ENCODE measurements around the gene PLS3. TPM values are rescaled to one million over a fixed set of nuclear protein-coding genes. Genes with fewer than 3 reads are reported as not detected.

PLS3 gene
- total RNA-seq, 4 donors from 2014 or later, result 4.5 to 160 (median 21.9) TPM

GRCh38 chrX:115665122-115665521 is 104.1 kb downstream of the PLS3 start:
- Histone ChIP-seq H3K27ac (no peak overlapping the region), H3K4me1 (no peaks in the 10 kb centered on the region), H3K27me3 (no peaks in the 10 kb centered on the region), H3K36me3 (no peaks in the 10 kb centered on the region), H3K9me3 (no peaks in the 10 kb centered on the region), H3K4me3 (no peak overlapping the region)
- TF ChIP-seq EP300 (IDR thresholded peaks at IDR 0.05; ENCODE audit: low read depth) (no peak), POLR2AphosphoS5 (IDR thresholded peaks at IDR 0.05) (no peak), POLR2A (IDR thresholded peaks at IDR 0.05) (no peak), CTCF (IDR thresholded peaks at IDR 0.05) (no peak)
- no peak for DNase-seq
- intact Hi-C loops (cut with DNase I; ENCODE audit: low total_unique reads), result no loop called here
- in situ Hi-C loops (cut with MboI; ENCODE audit: low pct_ligation_motif_present in 1 of 4, low pct_unique_long_range_greater_than_20kb in 1 of 4, low sequenced_read_pairs in 3 of 4), result no loop called here
- WGBS, 2 donors (ENCODE audit: low coverage in 1 of 2), result 85% methylated on average over 9 of the region's 9 CpGs; no CpG with 5 or more reads in 1 of the 2 donors

GRCh38 chrX:115679460-115679859 is 118.5 kb downstream of the PLS3 start:
- no peak for DNase-seq
- TF ChIP-seq POLR2A (IDR thresholded peaks at IDR 0.05) (no peak), EP300 (IDR thresholded peaks at IDR 0.05; ENCODE audit: low read depth) (no peak), CTCF (IDR thresholded peaks at IDR 0.05) (no peak), POLR2AphosphoS5 (IDR thresholded peaks at IDR 0.05) (no peak)
- Histone ChIP-seq H3K27me3 (no peaks in the 10 kb centered on the region), H3K9me3 (no peaks in the 10 kb centered on the region), H3K4me1 (no peaks in the 10 kb centered on the region), H3K27ac (no peak overlapping the region), H3K36me3 (no peaks in the 10 kb centered on the region), H3K4me3 (no peak overlapping the region)
- in situ Hi-C loops (cut with MboI; ENCODE audit: low pct_ligation_motif_present in 1 of 4, low pct_unique_long_range_greater_than_20kb in 1 of 4, low sequenced_read_pairs in 3 of 4) (no loop called here), intact Hi-C loops (cut with DNase I; ENCODE audit: low total_unique reads) (no loop called here)
- WGBS, 2 donors (ENCODE audit: low coverage in 1 of 2), result 14 to 34% methylated on average over 3 to 7 of the region's 7 CpGs

GRCh38 chrX:115687595-115687994 is 126.6 kb downstream of the PLS3 start:
- no peak for DNase-seq
- Histone ChIP-seq H3K4me3 (no peak overlapping the region), H3K36me3 (no peaks in the 10 kb centered on the region), H3K27ac (no peak overlapping the region), H3K9me3 (no peaks in the 10 kb centered on the region), H3K4me1 (no peaks in the 10 kb centered on the region), H3K27me3 (no peaks in the 10 kb centered on the region)
- 75 to 100% methylated on average over 3 to 4 of the region's 4 CpGs for WGBS, 2 donors (ENCODE audit: low coverage in 1 of 2)
- in situ Hi-C loops (cut with MboI; ENCODE audit: low pct_ligation_motif_present in 1 of 4, low pct_unique_long_range_greater_than_20kb in 1 of 4, low sequenced_read_pairs in 3 of 4) (no loop called here), intact Hi-C loops (cut with DNase I; ENCODE audit: low total_unique reads) (no loop called here)
- no peak for TF ChIP-seq POLR2AphosphoS5 (IDR thresholded peaks at IDR 0.05)

GRCh38 chrX:115689931-115690330 is 129.0 kb downstream of the PLS3 start:
- no peaks in the 10 kb centered on the region for H3K27me3 ChIP-seq
- WGBS, 2 donors (ENCODE audit: low coverage in 1 of 2), result 54 to 61% methylated on average over 4 of the region's 4 CpGs
- intact Hi-C loops (cut with DNase I; ENCODE audit: low total_unique reads) (no loop called here), in situ Hi-C loops (cut with MboI; ENCODE audit: low pct_ligation_motif_present in 1 of 4, low pct_unique_long_range_greater_than_20kb in 1 of 4, low sequenced_read_pairs in 3 of 4) (no loop called here)
- peak overlapping the region in 2 of 4 donors; percentile 24 to 31 for H3K27ac ChIP-seq
- no peaks in the 10 kb centered on the region for H3K36me3 ChIP-seq
- H3K4me1 ChIP-seq, result no peaks in the 10 kb centered on the region
- H3K9me3 ChIP-seq, result no peaks in the 10 kb centered on the region
- no peak overlapping the region for H3K4me3 ChIP-seq
- no peak for DNase-seq
- no peak for TF ChIP-seq POLR2AphosphoS5 (IDR thresholded peaks at IDR 0.05)

GRCh38 chrX:115690511-115691216 is 129.7 kb downstream of the PLS3 start:
- peak; percentile 35 for DNase-seq
- intact Hi-C loops (cut with DNase I; ENCODE audit: low total_unique reads) (no loop called here), in situ Hi-C loops (cut with MboI; ENCODE audit: low pct_ligation_motif_present in 1 of 4, low pct_unique_long_range_greater_than_20kb in 1 of 4, low sequenced_read_pairs in 3 of 4) (no loop called here)
- H3K4me1 ChIP-seq, result no peaks in the 10 kb centered on the region
- H3K27ac ChIP-seq, result peak overlapping the region in 2 of 4 donors; percentile 24 to 31
- TF ChIP-seq POLR2A (IDR thresholded peaks at IDR 0.05), result no peak
- no peak for TF ChIP-seq POLR2AphosphoS5 (IDR thresholded peaks at IDR 0.05)
- no peak for TF ChIP-seq EP300 (IDR thresholded peaks at IDR 0.05; ENCODE audit: low read depth)
- TF ChIP-seq CTCF (IDR thresholded peaks at IDR 0.05), result peak; percentile 46 to 89 (median 62)
- no peaks in the 10 kb centered on the region for H3K9me3 ChIP-seq
- 0 to 28% methylated on average over 1 to 4 of the region's 4 CpGs for WGBS, 2 donors (ENCODE audit: low coverage in 1 of 2)
- no peaks in the 10 kb centered on the region for H3K36me3 ChIP-seq
- no peaks in the 10 kb centered on the region for H3K27me3 ChIP-seq
- H3K4me3 ChIP-seq, result no peak overlapping the region

All from transverse colon (tissue), 4 donors.